SU-DHL-6 (cell line): ENCODE measurements around the gene FBXL2.

Source experiments
- EZH2phosphoT487 ChIP-seq: fragments of 200-600 bp; sonication (generic), shearing (Covaris generic); conservative IDR thresholded peaks from 2 replicates; pipeline ENCODE4 v1.6.1; 2018; ENCODE audit warnings: mild to moderate bottlenecking, antibody characterized with exemption, low read length, moderate library complexity, mixed read lengths
- TF ChIP-seq, protein P1 (sequence below): fragments of 200-600 bp; sonication (generic); IDR thresholded peaks from one replicate; pipeline ENCODE4 v1.5.1; 2017; ENCODE audit warnings: antibody characterized with exemption, mild to moderate bottlenecking, low read length, moderate library complexity; ENCODE audit not compliant: insufficient read depth, poor library complexity, severe bottlenecking

DNA sequence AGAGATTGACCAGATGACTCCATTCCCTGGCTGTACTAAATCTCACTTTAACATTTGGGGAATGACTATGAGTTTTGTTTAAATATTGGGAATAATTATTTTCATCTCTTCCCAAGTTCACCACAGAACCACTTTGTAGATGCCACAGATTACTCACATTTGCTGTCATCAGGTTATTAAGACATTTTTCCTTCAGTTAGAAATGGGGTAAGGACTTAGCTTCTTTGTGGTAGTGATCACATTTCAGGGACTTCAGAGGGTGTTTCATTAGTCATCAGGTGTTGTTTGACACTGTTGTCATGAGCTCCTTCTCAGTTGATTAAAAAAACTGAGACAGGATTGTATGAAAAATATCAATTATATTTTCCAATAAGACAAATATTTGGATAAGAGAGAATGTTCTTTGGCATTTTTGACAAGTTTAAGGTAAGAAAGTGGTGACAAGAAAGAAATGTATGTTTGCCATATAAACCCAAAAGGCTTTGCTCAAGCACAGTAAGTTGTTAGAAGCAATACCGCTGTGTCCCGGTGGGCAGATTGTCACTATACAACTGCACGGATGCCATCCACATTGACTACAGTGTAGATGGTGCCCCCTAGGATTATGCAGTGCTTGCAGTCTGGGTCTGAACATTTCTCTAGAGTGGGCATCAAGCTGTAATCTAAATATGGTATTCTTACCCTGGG, 22.3 kb downstream of the FBXL2 start:
- TF ChIP-seq, protein P1, sequence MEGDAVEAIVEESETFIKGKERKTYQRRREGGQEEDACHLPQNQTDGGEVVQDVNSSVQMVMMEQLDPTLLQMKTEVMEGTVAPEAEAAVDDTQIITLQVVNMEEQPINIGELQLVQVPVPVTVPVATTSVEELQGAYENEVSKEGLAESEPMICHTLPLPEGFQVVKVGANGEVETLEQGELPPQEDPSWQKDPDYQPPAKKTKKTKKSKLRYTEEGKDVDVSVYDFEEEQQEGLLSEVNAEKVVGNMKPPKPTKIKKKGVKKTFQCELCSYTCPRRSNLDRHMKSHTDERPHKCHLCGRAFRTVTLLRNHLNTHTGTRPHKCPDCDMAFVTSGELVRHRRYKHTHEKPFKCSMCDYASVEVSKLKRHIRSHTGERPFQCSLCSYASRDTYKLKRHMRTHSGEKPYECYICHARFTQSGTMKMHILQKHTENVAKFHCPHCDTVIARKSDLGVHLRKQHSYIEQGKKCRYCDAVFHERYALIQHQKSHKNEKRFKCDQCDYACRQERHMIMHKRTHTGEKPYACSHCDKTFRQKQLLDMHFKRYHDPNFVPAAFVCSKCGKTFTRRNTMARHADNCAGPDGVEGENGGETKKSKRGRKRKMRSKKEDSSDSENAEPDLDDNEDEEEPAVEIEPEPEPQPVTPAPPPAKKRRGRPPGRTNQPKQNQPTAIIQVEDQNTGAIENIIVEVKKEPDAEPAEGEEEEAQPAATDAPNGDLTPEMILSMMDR = no peak
- TF ChIP-seq EZH2phosphoT487 = no peak
